ENCODE results near the gene EDA. TPM values are rescaled to one million over a fixed set of nuclear protein-coding genes. Genes with fewer than 3 reads are reported as not detected.
A peak's percentile ranks its signal among the peaks of the same experiment; 100 is the strongest.

EDA gene
- total RNA-seq, 1 donor from 2014 or later, result 6.1 TPM

DNA sequence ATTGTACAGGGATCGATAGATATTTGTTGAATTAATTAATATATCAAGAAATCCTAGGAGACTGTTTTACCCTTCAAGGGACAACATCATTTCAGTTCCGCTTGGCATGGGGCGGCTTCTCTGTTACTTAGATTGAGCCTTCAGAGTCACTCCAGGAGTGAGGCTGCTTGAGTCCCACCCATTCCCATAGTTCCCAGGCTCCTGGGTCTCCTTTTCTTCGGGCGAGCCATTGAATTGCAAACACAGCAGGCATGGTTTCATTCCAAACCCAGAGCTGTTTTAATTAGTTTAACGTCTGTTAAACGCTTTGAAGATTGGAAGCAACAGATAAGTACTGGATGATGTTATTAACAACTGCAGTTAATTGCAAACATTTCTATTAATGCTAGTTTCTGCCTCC is 571 bp upstream of the EDA start:
- Histone ChIP-seq H3K36me3 (no peaks in the 10 kb centered on the region), H3K27ac (no peak overlapping the region), H3K4me1 (no peaks in the 10 kb centered on the region), H3K9me3 (no peaks in the 10 kb centered on the region), H3K4me3 (peak overlapping the region in 1 of 2 donors; percentile 12), H3K27me3 (no peaks in the 10 kb centered on the region)
- DNase-seq (ENCODE audit: extremely low spot score in 2 of 2), result no peak
- intact Hi-C loops (cut with DNase I), result no loop called here
- no peak for TF ChIP-seq POLR2A (IDR thresholded peaks at IDR 0.05)
- TF ChIP-seq, protein P1, sequence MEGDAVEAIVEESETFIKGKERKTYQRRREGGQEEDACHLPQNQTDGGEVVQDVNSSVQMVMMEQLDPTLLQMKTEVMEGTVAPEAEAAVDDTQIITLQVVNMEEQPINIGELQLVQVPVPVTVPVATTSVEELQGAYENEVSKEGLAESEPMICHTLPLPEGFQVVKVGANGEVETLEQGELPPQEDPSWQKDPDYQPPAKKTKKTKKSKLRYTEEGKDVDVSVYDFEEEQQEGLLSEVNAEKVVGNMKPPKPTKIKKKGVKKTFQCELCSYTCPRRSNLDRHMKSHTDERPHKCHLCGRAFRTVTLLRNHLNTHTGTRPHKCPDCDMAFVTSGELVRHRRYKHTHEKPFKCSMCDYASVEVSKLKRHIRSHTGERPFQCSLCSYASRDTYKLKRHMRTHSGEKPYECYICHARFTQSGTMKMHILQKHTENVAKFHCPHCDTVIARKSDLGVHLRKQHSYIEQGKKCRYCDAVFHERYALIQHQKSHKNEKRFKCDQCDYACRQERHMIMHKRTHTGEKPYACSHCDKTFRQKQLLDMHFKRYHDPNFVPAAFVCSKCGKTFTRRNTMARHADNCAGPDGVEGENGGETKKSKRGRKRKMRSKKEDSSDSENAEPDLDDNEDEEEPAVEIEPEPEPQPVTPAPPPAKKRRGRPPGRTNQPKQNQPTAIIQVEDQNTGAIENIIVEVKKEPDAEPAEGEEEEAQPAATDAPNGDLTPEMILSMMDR (IDR thresholded peaks at IDR 0.05), result no peak
- no peak for TF ChIP-seq POLR2AphosphoS5 (IDR thresholded peaks at IDR 0.05; ENCODE audit: insufficient read depth in 1 of 2, low read depth in 1 of 2)

DNA sequence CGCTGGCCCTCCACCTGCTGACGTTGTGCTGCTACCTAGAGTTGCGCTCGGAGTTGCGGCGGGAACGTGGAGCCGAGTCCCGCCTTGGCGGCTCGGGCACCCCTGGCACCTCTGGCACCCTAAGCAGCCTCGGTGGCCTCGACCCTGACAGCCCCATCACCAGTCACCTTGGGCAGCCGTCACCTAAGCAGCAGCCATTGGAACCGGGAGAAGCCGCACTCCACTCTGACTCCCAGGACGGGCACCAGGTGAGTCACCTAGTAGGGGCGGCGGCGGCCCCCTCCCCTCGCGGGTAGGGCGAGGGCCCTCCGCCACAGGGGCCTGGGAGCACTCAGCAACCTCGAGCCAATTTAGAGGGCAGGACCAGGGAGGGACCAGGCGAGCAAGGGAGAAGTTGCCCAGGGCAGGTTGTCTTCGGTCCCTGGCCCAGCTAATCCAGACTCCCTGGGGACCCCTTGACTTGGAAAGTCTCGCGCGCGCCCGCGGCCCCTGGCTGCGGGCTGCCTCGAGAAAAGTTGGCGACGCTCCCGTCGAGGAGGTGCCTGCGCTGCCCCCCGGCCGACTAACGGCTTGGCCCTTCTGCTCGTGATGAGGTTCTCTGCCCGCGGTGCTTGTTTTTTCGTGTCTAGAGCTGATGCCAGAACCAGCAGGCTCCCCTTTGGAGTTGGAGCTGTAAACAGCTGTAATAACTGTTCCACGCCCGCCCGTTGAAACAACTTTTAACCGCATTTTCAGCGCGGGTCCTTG is 717 bp downstream of the EDA start:
- H3K27me3 ChIP-seq, result no peaks in the 10 kb centered on the region
- H3K9me3 ChIP-seq, result no peaks in the 10 kb centered on the region
- H3K4me1 ChIP-seq, result no peaks in the 10 kb centered on the region
- DNase-seq (ENCODE audit: extremely low spot score in 2 of 2), result no peak
- intact Hi-C loops (cut with DNase I), result no loop called here
- TF ChIP-seq POLR2AphosphoS5 (IDR thresholded peaks at IDR 0.05; ENCODE audit: insufficient read depth in 1 of 2, low read depth in 1 of 2) (no peak), POLR2A (IDR thresholded peaks at IDR 0.05) (no peak)
- TF ChIP-seq, protein P1 (IDR thresholded peaks at IDR 0.05), result no peak
- peak overlapping the region; percentile 49 to 58 for H3K4me3 ChIP-seq
- peak overlapping the region; percentile 55 for H3K27ac ChIP-seq
- no peaks in the 10 kb centered on the region for H3K36me3 ChIP-seq

DNA sequence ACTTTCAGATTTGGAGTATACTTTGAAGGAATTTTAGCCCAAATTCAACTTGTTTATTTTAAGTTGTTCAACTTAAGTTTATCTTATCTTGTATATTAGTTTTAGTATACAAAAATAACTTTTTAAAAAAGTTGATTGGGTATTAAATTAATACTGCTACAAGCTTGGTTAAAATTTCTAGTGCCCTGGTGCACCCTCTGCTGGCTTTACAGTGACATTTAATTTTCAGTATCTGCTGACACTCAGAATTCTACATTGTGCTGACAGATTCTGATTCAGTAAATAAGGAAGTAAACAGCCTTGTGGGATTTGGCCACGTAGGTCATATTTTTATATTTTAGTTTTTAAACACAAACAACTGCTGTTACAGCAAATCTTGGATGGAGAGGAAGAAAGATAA is 2.9 kb downstream of the EDA start:
- no peaks in the 10 kb centered on the region for H3K27me3 ChIP-seq
- no peak overlapping the region for H3K27ac ChIP-seq
- intact Hi-C loops (cut with DNase I), result no loop called here
- no peaks in the 10 kb centered on the region for H3K36me3 ChIP-seq
- TF ChIP-seq, protein P1 (IDR thresholded peaks at IDR 0.05), result peak in 1 of 3 experiments; percentile 35
- TF ChIP-seq POLR2A (IDR thresholded peaks at IDR 0.05), result no peak
- no peak for TF ChIP-seq POLR2AphosphoS5 (IDR thresholded peaks at IDR 0.05; ENCODE audit: insufficient read depth in 1 of 2, low read depth in 1 of 2)
- no peaks in the 10 kb centered on the region for H3K9me3 ChIP-seq
- no peak for DNase-seq (ENCODE audit: extremely low spot score in 2 of 2)
- H3K4me1 ChIP-seq, result no peaks in the 10 kb centered on the region
- no peak overlapping the region for H3K4me3 ChIP-seq

DNA sequence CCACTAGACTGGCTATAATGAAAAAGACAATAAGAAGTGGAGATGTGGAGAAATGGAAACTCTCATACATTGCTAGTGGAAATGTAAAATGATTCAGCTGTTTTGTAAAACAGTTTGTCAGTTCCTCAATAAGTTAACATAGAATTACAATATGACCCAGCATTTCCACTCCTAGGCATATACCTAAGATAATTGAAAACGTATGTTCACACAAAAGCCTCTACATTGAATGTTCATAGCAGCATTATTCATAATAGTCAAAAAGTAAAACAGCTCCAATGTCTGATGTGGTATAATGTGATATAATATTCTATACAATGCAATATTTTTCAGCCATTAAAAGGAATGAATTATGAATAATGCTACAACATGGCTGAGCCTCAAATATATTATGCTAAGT is 10.2 kb downstream of the EDA start:
- Histone ChIP-seq H3K27ac (no peak overlapping the region), H3K9me3 (no peaks in the 10 kb centered on the region), H3K4me1 (no peaks in the 10 kb centered on the region), H3K4me3 (no peak overlapping the region), H3K36me3 (no peaks in the 10 kb centered on the region), H3K27me3 (no peaks in the 10 kb centered on the region)
- TF ChIP-seq POLR2AphosphoS5 (IDR thresholded peaks at IDR 0.05; ENCODE audit: insufficient read depth in 1 of 2, low read depth in 1 of 2), result no peak
- TF ChIP-seq, protein P1 (IDR thresholded peaks at IDR 0.05), result no peak
- no peak for TF ChIP-seq POLR2A (IDR thresholded peaks at IDR 0.05)
- intact Hi-C loops (cut with DNase I), result no loop called here
- no peak for DNase-seq (ENCODE audit: extremely low spot score in 2 of 2)

DNA sequence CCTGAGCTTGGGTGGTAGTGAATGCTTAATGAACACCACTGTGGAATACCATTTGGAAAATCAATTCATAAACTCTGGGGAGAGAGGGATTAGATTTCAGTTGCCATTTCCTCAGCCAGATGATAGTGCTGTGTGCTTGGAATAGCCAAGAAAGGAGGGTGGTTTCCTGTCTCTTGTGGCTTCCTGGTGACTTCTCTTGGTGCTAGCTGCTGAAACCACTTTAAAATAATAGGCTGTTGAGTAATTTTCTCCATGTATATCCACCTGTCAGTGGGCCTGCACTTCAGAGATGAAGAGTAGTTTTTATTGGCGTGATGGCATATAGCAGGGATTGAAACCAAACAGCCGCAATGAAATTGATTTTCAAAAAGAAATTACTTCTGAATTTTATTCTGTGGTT is 11.8 kb downstream of the EDA start:
- intact Hi-C loops (cut with DNase I), result no loop called here
- no peak for DNase-seq (ENCODE audit: extremely low spot score in 2 of 2)
- H3K9me3 ChIP-seq, result no peaks in the 10 kb centered on the region

More for the DNA sequence above, 11.8 kb downstream of the EDA start:
- Histone ChIP-seq H3K4me3 (no peak overlapping the region), H3K4me1 (no peaks in the 10 kb centered on the region), H3K27ac (no peak overlapping the region), H3K27me3 (no peaks in the 10 kb centered on the region), H3K36me3 (no peaks in the 10 kb centered on the region)
- TF ChIP-seq POLR2AphosphoS5 (IDR thresholded peaks at IDR 0.05; ENCODE audit: insufficient read depth in 1 of 2, low read depth in 1 of 2), result no peak
- TF ChIP-seq, protein P1 (IDR thresholded peaks at IDR 0.05), result no peak
- no peak for TF ChIP-seq POLR2A (IDR thresholded peaks at IDR 0.05)

All from vagina (tissue), 2 donors.